Brain microvascular endothelial cell (primary cell): ENCODE measurements around the gene NEU2.
A peak's percentile ranks its signal among the peaks of the same experiment; 100 is the strongest.

Experiments
- DNase-seq: peaks from one replicate; pipeline ENCODE4 v3.0.0-alpha.2; 2020
- H3K27ac ChIP-seq: fragments of 250-450 bp; sonication (Bioruptor Pico); 2 replicates; pipeline ENCODE4 v1.5.1; 2020; ENCODE audit warnings: mild to moderate bottlenecking, moderate library complexity
- H3K27me3 ChIP-seq: fragments of 250-450 bp; sonication (Bioruptor Pico); replicated peaks from 2 replicates; pipeline ENCODE4 v1.5.1; 2020; ENCODE audit warnings: mild to moderate bottlenecking
- H3K36me3 ChIP-seq: fragments of 250-450 bp; sonication (Bioruptor Pico); replicated peaks from 2 replicates; pipeline ENCODE4 v1.5.1; 2020; ENCODE audit warnings: mild to moderate bottlenecking
- H3K4me3 ChIP-seq: 2 replicates; pipeline ENCODE4 v1.5.1; 2011; ENCODE audit warnings: low read depth, mild to moderate bottlenecking, control low read depth, low read length, moderate library complexity
- CTCF ChIP-seq: IDR thresholded peaks from 2 replicates; pipeline ENCODE4 v1.5.1; 2011; ENCODE audit warnings: low read depth, mild to moderate bottlenecking, moderate library complexity, low read length, control low read depth, inconsistent platforms; ENCODE audit errors: missing control alignments
- in situ Hi-C: cut with HindIII; loops from 2 replicates; pipeline ENCODE4 v1.10.0; 2017; ENCODE audit warnings: low sequenced_read_pairs, low pct_ligation_motif_present

NEU2 gene

GRCh38 chr2:233032551-233033320 lies at the start of gene NEU2:
NEU2 (plus strand) TSS chr2:233032672; CDS start chr2:233032672, 0 bp downstream.
- TF ChIP-seq CTCF = no peak
- H3K4me3 ChIP-seq = no peak within 1 kb of the TSS
- in situ Hi-C loops = no loop called here
- no peaks in the 10 kb centered on the region for H3K36me3 ChIP-seq
- DNase-seq = no peak
- no peaks in the 10 kb centered on the region for H3K27me3 ChIP-seq
- H3K27ac ChIP-seq = no peak within 1 kb of the TSS

- Histone ChIP-seq H3K27ac (no peak overlapping the region), H3K36me3 (no peaks in the 10 kb centered on the region), H3K4me3 (no peak overlapping the region), H3K27me3 (no peaks in the 10 kb centered on the region)
- no peak for DNase-seq
- peak; percentile 31 for TF ChIP-seq CTCF
- in situ Hi-C loops = no loop called here
These were observed 49.4 kb upstream of the NEU2 start for GRCh38 chr2:232982926-232983668.

- in situ Hi-C loops = no loop called here
- no peak for TF ChIP-seq CTCF
- Histone ChIP-seq H3K27me3 (no peaks in the 10 kb centered on the region), H3K36me3 (no peaks in the 10 kb centered on the region), H3K27ac (no peak overlapping the region), H3K4me3 (no peak overlapping the region)
- DNase-seq = no peak
These were observed 48.8 kb upstream of the NEU2 start for GRCh38 chr2:232983669-232984140.

- no peak for TF ChIP-seq CTCF
- Histone ChIP-seq H3K27ac (no peak overlapping the region), H3K27me3 (no peaks in the 10 kb centered on the region), H3K36me3 (no peaks in the 10 kb centered on the region), H3K4me3 (no peak overlapping the region)
- no peak for DNase-seq
- in situ Hi-C loops = no loop called here
These were observed 47.8 kb upstream of the NEU2 start for GRCh38 chr2:232984451-232985207.

- TF ChIP-seq CTCF = no peak
- H3K27me3 ChIP-seq = no peaks in the 10 kb centered on the region
- no peaks in the 10 kb centered on the region for H3K36me3 ChIP-seq
- H3K27ac ChIP-seq = no peak overlapping the region
- in situ Hi-C loops = no loop called here
- DNase-seq = no peak
- H3K4me3 ChIP-seq = no peak overlapping the region
These were observed 46.3 kb upstream of the NEU2 start for GRCh38 chr2:232986155-232986554.
